ENCODE data around the gene CCDC3.

The CCDC3 gene

DNA sequence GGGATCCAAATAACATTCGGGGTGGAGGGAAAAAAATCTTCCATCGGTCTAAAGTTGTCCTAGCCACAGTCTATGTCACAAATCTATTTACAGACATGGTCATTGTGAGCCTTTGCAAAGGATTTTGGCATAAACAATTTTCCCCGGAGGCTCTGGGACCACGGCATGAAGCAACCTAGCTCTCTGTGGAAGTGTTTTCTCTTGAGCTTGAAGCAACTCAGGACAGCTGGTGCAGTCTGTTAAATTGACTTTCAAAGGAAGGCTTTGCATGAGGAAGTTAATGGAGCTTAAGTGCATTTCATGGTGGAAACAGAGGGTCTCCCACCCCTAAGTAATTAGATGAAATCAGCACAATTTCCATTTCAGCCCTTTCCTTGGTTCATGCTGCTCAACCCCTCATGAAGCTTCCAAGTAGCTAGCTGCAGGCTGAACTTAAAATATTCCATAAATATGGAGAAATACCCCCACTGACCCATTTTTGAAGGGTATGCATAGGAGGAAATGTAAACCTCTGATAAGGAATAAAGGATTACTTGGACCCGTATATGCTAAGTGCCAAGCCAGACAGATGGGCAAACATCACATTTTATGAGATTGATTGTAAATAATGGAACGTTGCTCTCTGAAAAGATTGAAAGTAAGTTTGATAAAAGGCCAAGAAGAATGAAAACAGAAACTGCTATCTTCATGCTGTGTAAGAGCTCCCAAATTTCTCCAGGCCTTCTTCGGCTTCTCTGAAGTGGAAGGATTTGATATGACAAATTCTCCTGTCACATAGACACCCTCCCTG is 39.9 kb downstream of the CCDC3 start:
- DNase-seq (ENCODE audit: low read depth in 2 of 2), result no peak

DNA sequence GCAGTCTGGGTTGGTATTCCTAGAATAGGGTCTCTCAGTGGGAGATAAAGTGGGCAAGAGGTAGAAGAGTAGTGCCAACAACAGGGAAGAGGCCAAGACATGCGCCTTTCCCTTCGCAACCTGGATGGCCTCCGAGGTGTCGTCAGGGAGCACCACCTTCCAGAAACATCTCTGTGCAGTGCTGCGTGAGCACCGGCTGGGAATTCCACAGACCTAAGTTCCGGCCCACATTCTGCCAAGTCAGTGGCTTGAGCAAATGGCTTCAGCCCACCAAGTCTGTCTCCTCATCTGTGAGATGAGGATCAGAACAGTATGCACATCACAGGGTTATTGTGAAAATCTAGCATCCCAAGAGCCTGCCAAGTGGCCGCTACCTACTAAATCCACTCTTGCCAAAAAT is 40.6 kb downstream of the CCDC3 start:
- no peak for DNase-seq (ENCODE audit: low read depth in 2 of 2)

DNA sequence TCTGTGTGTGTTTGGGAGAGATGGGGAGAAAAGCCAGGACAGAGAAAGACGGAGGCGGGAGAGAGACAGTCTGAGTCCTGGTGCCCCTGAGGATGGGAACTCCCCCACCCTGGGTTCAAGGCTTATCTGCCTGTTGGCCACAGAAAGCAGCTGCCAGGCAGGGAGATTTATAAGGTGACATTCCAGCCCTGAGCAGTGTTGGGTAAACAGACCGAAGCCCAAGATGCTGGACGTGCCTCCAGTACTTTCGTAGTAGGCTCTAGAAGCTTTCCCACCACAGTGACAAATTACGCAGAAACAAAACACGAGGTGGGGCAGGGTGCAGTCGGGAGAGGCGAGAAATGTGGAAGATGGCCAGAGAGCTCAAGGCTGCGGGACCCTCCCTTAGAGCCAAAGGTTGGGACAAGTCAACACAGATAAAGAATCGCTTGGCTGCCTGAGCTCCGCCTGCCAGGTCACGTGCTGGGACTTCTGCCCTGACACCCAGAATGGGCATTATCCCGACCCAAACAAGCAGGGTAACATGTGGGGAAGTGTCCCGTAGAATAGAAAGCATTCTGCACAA is 41.1 kb downstream of the CCDC3 start:
- no peak for DNase-seq (ENCODE audit: low read depth in 2 of 2)

DNA sequence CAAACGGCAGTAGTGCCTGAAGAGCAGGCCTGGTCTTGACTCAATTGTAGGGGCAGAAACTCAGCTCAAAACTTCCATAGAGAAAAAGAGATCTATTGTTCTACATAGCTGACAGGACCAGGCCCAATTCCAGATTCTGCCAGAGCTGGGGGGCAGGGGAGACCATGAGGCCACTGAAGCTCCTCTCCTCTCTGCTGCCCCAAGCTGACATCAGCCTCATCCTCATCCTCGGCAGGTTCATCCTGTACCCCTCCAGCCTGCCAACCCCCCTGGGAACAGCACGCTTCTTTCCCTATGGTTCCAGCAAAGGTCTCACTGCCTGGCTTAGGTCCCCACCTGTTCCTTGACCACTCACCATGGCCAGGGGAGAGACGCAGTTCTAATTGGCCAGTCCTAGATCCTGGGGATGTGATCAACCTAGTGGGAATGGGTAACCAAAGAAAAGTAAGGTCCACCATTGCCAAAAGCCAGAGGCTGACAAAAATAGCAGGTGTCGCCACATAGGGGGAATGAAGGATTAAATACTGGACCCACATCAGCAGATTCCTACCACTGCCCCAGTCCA is 42.9 kb downstream of the CCDC3 start:
- no peak for DNase-seq (ENCODE audit: low read depth in 2 of 2)

DNA sequence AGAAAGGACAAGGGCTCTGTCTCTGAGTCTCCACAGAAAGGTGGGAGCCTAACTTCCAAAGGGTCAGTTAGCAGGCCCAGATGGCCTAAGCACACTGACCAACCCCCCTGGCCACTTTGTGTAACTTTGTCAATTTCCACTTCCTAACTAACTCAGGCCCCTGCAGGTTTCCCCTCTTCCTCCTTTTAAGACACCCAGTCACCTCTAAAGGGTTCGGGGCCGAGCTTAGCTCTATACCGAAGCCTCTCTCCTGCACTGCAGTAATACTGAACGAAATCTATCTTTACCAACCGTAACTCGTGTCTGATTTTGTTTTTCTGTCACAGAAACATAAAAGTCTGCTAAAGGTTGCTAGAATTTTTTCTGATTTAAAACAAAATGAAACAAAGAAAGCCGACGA is 44.4 kb downstream of the CCDC3 start:
- DNase-seq (ENCODE audit: low read depth in 2 of 2), result no peak

DNA sequence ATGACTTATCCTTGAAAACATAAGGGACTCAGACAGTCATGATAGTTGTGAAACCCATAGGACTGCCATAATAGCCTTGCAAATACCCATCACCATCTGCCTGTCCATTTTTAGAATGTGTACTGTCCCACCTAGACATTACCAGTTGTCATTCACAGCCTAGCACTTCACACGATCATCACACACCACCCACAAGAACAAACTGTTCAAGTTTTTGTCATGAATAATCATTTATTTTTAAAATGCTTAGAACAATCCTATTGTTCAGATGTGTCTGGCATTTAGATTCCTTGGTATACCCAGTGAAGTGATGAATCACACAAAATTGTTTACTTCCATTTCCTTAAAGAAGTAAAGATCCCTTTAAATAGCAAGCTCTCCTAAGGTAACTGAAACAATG is 46.6 kb downstream of the CCDC3 start:
- no peak for DNase-seq (ENCODE audit: low read depth in 2 of 2)

DNA sequence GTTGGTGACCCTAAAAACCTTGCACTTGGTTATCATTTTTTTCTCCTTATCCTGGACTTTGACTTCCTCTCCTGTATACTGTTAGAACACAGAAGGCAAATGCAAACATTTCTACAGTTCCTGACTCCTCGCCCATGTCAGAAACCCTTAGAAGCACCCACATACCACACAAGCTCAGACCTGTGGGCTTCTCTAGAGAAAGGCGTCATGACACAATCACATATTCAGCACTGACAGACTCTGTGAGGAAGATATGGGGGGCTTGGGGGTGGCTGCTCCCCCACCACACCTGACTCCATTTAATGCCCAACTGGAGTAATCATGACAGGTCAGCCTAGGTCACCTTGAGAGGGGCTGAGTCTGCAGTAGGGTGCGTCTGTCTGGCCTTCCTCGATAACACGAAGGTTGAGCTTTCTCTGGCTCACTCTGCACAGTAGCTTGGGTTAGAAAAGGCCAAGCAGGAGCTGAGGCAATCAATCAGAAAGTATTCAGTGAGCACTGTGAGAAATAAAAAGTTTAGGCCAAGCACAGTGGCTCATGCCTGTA is 50.9 kb downstream of the CCDC3 start:
- no peak for DNase-seq (ENCODE audit: low read depth in 2 of 2)

DNA sequence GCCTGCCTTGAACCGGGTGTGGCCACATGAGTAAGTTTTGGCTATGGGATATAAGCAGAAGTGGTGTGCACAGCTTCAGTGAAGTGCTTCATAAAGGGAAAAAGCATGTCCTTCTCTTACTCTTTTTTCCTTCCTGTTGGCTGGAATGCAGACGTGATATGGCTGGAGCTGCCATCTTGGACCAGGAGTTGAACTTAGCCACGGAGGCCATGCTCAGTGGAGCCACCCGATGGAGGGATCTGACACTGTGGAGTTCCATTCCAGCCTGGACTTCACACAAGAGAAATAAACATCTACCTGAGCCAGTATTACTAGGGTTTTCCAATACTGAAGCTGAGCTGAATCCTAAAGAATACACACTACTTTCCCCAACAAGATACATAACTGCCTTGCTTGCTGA is 52.3 kb downstream of the CCDC3 start:
- DNase-seq (ENCODE audit: low read depth in 2 of 2), result no peak

DNA sequence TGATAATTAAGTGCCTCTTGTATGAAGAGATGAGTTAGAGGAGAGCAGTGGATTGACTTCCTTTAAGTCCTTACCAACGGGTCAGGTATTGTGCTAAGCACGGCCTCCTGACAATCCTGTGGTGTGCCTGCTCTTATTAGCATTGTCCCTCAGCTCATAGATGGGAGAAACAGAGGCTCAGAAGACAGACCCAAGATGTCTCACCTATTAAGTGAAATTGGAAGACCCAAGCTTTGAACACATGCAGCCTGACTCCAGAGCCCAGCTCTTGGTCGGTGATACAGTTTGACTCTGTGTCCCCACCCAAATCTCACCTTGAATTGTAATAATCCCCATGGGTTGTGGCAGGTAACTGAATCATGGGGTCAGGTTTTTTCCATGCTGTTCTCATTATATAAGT is 53.8 kb downstream of the CCDC3 start:
- DNase-seq (ENCODE audit: low read depth in 2 of 2), result no peak

DNA sequence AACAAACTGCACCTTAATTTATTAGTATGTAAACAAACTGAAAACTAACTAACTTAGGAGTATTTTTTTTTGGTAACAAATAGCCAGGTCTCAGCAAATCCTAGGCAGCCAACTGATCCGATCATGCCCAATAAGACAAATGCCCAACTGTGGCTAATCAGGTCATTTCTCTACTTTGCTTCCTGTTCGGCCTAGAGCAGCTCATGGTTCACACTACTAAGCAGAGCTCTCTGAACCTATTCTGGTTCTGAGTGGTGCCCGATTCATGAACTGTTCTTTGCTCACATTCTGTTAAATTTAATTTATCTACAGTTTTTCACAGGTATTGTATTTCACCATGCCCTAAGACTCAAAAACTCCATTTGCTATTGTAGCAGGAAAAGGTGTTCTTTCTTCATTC is 55.1 kb downstream of the CCDC3 start:
- no peak for DNase-seq (ENCODE audit: low read depth in 2 of 2)

DNA sequence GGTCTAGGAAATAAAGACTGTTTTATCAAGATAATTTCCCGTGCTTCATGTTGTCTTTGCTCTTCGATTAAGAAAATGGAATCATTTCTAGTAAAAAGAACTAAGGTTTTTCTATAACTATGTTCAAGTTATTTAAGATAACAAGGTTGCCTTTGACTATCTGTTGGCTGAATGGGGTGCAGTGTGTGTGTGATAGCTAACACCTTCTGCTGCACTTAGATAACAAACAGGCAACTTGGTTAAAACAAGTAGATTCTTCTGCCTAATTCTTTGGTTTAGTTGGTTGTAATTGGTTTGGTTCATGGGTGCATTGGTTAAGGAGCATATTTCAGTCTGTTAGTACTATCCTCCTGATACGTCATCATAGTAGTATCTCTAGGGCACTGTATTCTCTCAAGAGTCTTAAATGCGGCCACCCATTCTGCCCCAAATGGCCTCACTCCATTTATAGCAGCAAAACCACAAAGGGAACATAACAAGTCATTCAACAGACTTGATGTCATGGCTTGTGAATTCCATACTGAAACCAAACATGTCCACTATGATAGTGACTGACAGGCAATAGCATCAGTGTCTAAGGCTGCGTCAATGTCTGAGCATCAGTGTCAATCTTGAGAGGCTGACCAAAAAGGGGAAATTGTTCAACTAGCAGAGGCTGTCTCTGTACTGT is 55.7 kb downstream of the CCDC3 start:
- no peak for DNase-seq (ENCODE audit: low read depth in 2 of 2)

DNA sequence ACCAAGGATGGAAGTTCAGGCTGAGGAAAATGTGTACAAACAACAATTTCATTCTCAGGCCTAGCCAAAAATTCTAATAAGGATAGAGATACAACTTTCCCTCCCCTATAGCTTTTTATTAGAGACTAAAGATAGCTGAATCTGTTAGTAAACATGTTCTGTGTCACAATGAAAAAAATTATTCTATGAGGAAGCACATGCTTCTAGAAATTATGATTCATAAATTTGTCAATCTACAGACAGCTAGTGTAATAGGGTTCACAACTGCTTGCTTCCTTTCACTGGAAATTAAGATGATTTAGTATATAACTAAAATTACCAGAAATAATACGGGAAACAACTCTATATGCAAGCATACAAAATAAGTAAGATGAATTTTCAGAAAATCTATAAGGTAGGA is 56.6 kb downstream of the CCDC3 start:
- DNase-seq (ENCODE audit: low read depth in 2 of 2), result no peak

DNA sequence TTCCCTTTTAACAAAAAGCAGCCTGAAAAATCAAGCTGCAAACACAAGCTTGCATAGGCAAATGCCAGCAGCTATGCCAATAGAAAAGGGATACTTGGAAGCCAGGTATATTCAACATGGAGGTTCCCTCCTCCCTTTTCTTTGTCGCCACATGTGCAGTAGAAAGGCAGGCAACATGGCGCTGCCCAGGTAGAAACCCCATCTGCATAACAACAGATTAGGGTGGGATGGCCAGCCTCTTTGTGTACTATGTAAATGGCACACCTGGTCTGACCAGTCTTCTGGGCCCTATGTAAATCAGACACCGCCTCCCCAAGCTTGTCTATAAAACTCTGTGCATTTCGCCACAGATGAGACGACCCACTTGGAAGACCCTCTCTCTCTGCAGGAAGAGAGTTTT is 58.1 kb downstream of the CCDC3 start:
- no peak for DNase-seq (ENCODE audit: low read depth in 2 of 2)

DNA sequence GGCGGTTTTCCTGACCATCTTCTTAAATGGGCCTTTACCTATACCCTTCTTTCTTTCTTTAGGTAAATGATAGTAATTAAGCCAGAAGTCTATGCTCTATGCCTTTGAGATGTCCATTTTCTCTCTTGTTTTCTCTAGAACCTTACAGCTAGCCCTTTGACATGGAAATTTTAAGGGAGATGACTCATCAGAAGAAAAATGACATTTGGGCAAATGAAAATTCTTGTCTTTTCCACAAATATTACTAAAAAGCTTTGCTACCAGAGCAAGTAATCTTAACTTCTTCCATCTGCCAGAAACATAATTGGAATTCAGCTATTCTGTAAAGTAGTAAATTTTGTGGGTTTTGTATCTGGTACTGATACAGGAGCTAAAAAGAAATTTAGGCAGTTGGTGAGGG is 59.5 kb downstream of the CCDC3 start:
- no peak for DNase-seq (ENCODE audit: low read depth in 2 of 2)

DNA sequence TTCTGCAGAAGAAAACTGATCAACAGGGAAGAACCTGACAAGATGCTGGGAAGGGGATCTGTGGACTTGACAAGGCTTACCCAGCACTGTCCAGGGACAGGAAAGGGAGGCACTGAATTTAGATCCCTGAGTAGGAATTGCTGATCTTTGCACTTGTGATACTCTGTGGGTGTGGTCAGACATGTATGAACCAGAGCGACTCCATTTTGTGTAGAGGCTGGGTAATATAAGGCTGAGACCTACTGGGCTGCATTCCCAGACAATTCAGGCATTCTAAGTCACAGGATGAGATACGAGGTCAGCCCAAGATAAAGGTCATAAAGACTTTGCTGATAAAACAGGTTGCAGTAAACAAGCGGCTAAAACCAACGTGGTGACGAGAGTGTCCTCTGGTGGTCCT is 60.7 kb downstream of the CCDC3 start:
- no peak for DNase-seq (ENCODE audit: low read depth in 2 of 2)

DNA sequence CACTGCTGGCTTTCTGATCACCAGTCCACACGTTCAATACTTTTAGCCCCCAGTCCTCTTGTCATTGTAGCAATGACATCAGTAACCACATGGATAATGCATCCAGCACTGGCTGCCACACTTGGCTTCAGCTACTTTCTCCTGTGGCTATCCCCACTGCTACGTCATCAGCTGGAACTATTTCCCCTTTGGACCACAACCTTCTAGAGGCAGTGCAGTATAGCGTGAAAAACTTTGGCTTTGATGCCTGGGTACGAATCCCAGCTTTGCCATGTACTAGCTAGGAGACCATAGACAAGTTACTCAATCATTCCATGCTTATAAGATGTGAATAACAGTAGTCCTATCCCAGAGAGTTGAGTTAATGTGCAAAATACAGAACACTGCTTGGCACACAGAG is 63.2 kb downstream of the CCDC3 start:
- DNase-seq (ENCODE audit: low read depth in 2 of 2), result no peak

DNA sequence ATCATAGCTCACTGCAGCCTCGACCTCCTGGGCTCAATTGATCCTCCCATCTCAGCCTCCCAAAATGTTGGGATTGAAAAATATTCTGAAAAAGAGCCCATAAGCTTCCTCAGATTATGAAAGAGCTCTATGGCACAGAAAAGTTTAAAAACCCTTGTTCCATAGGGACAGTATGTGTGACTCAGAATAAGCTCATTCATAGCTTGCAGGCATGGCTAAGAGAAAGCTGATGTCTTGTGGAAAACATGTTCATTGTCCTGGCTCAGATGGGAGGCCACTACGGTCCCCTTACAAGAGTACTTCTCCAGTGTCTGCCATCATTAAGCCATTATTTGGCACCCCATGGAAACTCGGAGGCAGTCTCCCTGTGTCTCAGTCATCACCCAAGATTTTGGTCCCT is 64.0 kb downstream of the CCDC3 start:
- DNase-seq (ENCODE audit: low read depth in 2 of 2), result no peak

DNA sequence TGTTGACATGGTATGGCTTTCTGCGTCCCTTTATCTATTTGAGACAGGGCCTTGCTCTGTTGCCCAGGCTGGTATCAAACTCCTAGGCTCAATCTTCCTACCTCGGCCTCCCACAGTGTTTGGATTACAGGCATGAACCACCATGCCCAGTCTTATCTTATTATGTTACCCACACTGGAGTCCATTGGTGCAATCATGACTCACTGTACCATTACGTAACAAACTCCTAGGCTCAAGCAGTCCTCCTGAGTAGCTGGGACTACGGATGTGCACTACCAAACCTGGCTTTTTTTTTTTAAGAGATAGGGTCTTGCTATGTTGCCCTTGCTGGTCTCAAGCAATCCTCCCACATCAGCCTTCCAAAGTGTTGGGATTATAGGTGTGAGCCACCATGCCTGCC is 66.7 kb downstream of the CCDC3 start:
- DNase-seq (ENCODE audit: low read depth in 2 of 2), result no peak

DNA sequence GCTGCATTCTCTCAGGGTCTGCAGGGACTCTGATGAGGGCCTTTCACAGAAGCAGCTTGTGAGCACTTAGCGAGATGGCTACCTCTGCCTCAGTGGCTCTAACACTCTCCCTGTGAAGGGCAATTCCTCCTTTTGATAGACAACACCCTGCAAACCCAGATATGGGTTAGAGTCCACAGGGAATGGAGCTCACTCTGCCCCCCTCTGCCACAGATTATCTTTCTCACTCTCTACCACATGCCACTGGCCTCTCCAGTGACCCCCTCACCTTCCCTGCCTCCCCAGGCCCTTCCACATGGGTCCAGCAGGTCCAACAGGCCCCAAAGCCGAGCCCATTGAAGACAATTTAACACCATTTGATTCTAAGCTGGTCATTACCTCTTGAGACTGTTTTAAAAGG is 72.1 kb downstream of the CCDC3 start:
- no peak for DNase-seq (ENCODE audit: low read depth in 2 of 2)

DNA sequence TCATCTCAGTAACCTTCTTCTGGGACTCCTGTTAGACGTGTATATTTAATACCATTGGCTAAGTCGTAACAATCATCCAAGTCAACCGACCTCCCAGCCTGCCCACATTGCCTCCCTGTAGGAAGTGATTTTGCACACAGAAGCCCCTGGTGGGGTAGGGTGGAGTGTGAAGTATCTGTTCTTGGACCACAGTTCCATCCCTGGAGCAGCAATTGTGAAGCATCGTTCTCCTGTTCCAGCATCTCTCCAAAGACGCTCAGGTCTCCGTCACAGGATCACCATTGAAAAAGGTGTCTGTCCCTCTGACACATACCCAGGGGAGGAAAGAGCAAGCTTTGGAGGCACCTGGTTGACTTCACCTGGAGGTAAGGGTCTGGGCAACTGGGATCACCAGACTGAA is 72.9 kb downstream of the CCDC3 start:
- DNase-seq (ENCODE audit: low read depth in 2 of 2), result no peak

DNA sequence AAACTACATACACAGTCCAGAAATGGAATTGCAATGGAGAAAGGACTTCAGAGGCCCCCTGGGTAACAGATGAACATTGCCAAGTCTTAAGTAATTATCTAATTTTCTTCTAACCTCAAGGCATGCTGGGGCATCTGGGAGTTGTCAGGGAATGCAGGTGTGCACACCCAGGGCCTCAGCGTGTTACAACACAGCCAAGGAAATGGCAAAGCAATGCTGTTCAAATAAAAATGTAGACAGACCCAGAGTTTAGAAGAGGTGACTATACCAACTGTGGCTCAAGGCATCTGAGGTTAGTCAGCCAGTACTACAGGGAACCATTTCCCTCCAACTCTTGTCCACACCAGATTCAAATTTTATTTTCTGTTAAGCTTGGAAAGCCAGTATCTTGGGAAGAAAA is 73.6 kb downstream of the CCDC3 start:
- DNase-seq (ENCODE audit: low read depth in 2 of 2), result no peak

DNA sequence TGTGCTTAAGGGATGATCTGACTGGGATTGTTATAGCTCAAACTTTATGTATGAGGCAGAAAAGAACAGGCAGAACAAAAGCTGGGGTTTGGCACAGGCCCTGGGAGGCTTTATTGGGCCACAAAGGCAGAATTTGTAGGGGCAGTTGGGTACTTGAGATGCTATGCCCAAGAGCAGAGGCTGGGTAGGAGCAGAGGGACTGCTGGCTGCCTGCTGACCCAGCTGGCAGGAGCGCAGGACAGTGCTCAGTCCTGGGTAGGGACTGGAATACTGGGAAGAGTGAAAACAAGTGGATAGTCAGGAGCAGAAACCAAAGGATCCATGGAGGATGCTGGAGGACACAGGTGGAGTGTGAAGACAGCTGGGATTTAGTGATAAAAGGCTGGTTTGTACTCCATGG is 75.7 kb downstream of the CCDC3 start:
- DNase-seq (ENCODE audit: low read depth in 2 of 2), result no peak

DNA sequence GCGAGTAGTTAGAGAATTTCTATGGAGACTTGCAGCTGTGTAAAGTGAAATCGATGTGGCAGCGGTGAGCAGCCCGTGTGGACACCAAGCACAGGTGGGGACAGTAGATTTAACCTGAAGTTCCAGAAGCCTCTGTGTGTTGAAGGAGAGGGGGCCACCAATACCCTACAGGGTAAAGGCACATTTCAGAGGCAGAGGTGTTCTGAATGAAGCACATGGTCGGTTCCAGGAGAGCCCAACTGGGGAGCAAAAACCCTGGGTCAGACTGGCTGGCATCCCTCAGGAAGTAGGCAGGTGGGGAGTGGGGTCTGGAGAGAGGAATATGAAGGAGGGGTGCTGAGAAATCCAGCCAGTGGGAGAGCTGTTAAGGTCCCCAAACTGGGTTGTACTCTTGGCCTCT is 76.6 kb downstream of the CCDC3 start:
- DNase-seq (ENCODE audit: low read depth in 2 of 2), result no peak

Measured in stimulated activated CD8-positive, alpha-beta memory T cell treated with anti-CD3 and anti-CD28 coated beads, Interleukin-15, amount 100 ng/mL, for 48 hours (primary cell).